Ovary (tissue), 3 donors: ENCODE measurements around the gene PRSS2.

Source experiments
- EP300 ChIP-seq: sonication (generic); formaldehyde crosslinking; IDR thresholded peaks from one replicate; pipeline ENCODE4 v1.6.1; 2017; ENCODE audit warnings: antibody characterized with exemption
- POLR2A ChIP-seq: fragments of 450-650 bp; IDR thresholded peaks from one replicate; pipeline ENCODE4 v1.6.1; 2017; ENCODE audit warnings: antibody characterized with exemption, mild to moderate bottlenecking, moderate library complexity
- TF ChIP-seq, protein P1 (sequence below), 3 donors: fragments of 450-650 bp in 2 of 3; fragments of 200-600 bp in 1 of 3; IDR thresholded peaks; one replicate each; pipeline versions ENCODE4 v1.5.1 to v1.8.0; 2016 to 2022; ENCODE audit warnings: antibody characterized with exemption in 3 of 3, mild to moderate bottlenecking in 1 of 3
- donor health status: DM: no; HTN: no; CAD: no.

DNA sequence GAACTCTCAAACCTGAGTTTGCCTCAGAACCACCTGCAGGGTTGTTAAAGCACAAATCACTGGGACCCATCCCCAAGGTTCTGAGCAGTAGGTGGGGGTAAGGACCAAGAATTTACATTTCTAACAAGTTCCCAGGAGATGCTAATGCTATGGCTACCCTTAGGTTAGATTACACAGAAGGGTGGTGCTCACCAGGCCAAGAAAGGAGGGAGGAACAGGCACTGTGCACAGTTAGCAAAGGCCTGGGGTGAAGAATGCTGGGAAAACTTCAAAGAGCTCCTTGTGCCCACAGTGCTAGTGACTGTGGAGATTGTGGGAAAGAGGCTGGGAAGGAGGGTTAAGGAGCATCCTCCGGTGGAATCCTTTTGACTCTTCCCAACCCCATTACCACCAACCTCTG is 8.7 kb upstream of the PRSS2 start:
- TF ChIP-seq, protein P1, sequence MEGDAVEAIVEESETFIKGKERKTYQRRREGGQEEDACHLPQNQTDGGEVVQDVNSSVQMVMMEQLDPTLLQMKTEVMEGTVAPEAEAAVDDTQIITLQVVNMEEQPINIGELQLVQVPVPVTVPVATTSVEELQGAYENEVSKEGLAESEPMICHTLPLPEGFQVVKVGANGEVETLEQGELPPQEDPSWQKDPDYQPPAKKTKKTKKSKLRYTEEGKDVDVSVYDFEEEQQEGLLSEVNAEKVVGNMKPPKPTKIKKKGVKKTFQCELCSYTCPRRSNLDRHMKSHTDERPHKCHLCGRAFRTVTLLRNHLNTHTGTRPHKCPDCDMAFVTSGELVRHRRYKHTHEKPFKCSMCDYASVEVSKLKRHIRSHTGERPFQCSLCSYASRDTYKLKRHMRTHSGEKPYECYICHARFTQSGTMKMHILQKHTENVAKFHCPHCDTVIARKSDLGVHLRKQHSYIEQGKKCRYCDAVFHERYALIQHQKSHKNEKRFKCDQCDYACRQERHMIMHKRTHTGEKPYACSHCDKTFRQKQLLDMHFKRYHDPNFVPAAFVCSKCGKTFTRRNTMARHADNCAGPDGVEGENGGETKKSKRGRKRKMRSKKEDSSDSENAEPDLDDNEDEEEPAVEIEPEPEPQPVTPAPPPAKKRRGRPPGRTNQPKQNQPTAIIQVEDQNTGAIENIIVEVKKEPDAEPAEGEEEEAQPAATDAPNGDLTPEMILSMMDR (IDR thresholded peaks at IDR 0.05): no peak
- TF ChIP-seq POLR2A (no peak), EP300 (no peak)
